GM12873 (cell line): ENCODE data around the gene FMO3.

Source experiments
- CTCF ChIP-seq: IDR thresholded peaks from 2 replicates; pipeline ENCODE4 v1.5.1; 2012; ENCODE audit warnings: low read depth, mild to moderate bottlenecking, moderate library complexity, low read length, control low read depth; ENCODE audit not compliant: insufficient read depth; ENCODE audit errors: missing control alignments

The FMO3 gene

GRCh38 chr1:171140956-171141687, 50.4 kb downstream of the FMO3 start:
- no peak for TF ChIP-seq CTCF

DNA sequence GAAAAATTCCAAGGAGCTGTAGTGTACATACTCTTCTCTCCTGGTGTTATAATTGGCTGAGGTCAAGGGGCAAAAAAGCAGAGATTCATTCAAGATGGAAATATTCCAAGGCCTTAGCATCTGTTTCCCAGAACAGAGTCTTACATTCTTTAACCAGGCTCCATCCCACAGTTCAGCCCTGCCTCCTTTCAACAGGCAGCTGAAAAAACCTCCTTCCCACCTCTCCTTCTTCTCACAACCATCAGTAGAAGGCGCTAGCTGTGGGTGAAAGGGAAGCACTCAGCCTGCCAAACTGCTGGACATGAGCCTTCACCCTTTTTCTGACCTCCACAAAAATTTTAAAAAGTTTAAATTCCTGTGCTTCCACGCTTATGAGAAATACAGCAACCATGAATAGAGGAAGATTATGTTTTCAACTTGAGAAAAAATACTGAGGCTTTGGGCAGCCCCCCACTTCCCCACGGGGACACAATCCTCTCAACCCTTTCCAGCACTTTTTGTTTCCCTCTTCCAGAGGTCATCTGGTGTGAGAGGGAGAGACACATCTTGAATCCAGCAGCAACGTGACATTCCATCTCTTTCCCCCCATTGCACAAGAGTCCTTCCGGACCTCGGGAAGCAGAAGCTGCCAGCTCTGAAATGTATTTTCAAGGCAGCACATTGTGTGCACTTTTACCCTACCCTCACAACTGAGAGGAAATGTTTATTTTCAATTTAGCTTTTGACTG, 51.1 kb downstream of the FMO3 start:
- TF ChIP-seq CTCF = no peak

GRCh38 chr1:171142416-171143385, 52.0 kb downstream of the FMO3 start:
- no peak for TF ChIP-seq CTCF

DNA sequence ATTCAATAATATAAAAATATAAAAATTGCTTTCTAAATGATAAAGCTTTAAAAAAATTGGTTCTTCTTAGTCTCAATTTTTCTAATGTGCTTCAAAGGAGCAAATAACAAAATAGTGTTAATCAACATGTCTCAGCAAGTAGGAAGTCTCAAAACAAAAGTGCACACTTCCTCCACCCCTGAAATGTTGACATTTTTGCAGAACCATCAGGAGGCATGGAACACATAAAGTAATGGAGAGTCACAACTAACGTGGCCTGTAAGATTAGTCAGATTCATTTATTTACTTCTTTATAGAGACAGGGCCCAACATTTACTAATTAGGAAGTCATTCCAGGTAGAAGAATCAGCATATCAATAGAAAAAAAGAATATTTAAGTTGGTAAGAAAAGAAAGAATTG, 59.5 kb downstream of the FMO3 start:
- TF ChIP-seq CTCF = no peak

GRCh38 chr1:171152549-171152948, 61.8 kb downstream of the FMO3 start:
- no peak for TF ChIP-seq CTCF

- no peak for TF ChIP-seq CTCF
Measured at GRCh38 chr1:171155484-171155883, 64.8 kb downstream of the FMO3 start.

- no peak for TF ChIP-seq CTCF
Measured at GRCh38 chr1:171158096-171158495, 67.4 kb downstream of the FMO3 start.
